Lung (tissue), 12 donors: ENCODE data around the gene POLA1. TPM values are rescaled to one million over a fixed set of nuclear protein-coding genes. Genes with fewer than 3 reads are reported as not detected.

Source experiments
- ATAC-seq: fragments of 200-7000 bp; cut with Tn5 transposase; one replicate; pipeline ENCODE4 v1.9.1; 2020; ENCODE audit warnings: moderate number of reproducible peaks; ENCODE audit not compliant: insufficient read depth, low FRiP score
- DNase-seq, 3 donors: peaks; one replicate each; pipeline ENCODE4 v3.0.0-alpha.2; 2013 to 2017
- H3K27ac ChIP-seq, 2 donors: one replicate each; pipeline ENCODE4 v1.5.1; 2013; ENCODE audit warnings: mild to moderate bottlenecking in 2 of 2, moderate library complexity in 2 of 2, control low read depth in 1 of 2, inconsistent platforms in 1 of 2, low read depth in 1 of 2, low read length in 1 of 2
- H3K27me3 ChIP-seq, 3 donors: one replicate each; pipeline ENCODE4 v1.5.1; 2013; ENCODE audit warnings: low read length in 2 of 3; ENCODE audit not compliant: control insufficient read depth in 3 of 3, insufficient read depth in 3 of 3
- H3K36me3 ChIP-seq, 4 donors: one replicate each; pipeline ENCODE4 v1.5.1; 2013; ENCODE audit warnings: low read length in 4 of 4, mild to moderate bottlenecking in 1 of 4, moderate library complexity in 1 of 4; ENCODE audit not compliant: control insufficient read depth in 4 of 4, insufficient read depth in 4 of 4
- H3K4me1 ChIP-seq, 5 donors: one replicate each; pipeline ENCODE4 v1.5.1; 2013; ENCODE audit warnings: low read length in 5 of 5, mild to moderate bottlenecking in 2 of 5, moderate library complexity in 1 of 5; ENCODE audit not compliant: control insufficient read depth in 5 of 5, insufficient read depth in 5 of 5
- H3K4me3 ChIP-seq: one replicate; pipeline ENCODE4 v1.5.1; 2013; ENCODE audit warnings: mild to moderate bottlenecking, control low read depth, moderate library complexity
- H3K9ac ChIP-seq, 2 donors: one replicate each; pipeline ENCODE4 v1.5.1; 2013; ENCODE audit warnings: low read length in 2 of 2, control low read depth in 1 of 2; ENCODE audit not compliant: insufficient read depth in 1 of 2
- H3K9me3 ChIP-seq, 4 donors: one replicate each; pipeline ENCODE4 v1.5.1; 2013; ENCODE audit warnings: low read length in 3 of 4, mild to moderate bottlenecking in 1 of 4, moderate library complexity in 1 of 4; ENCODE audit not compliant: control insufficient read depth in 4 of 4, insufficient read depth in 3 of 4
- CTCF ChIP-seq: IDR thresholded peaks from 2 replicates; pipeline ENCODE4 v1.5.1; 2012; ENCODE audit warnings: mild to moderate bottlenecking; ENCODE audit errors: control extremely low read depth, extremely low read depth
- WGBS, 2 donors: extraction: QIAGEN DNeasy Blood & Tissue Kit; methylation state at CpG; one replicate each; pipeline ENCODE4 v1.1.7; 2013; 5-methylcytosine and 5-hydroxymethylcytosine counted together
- polyA plus RNA-seq, 2 donors: library from polyadenylated mRNA; stranded (reverse); fragments of 200-250 nt; gene quantifications; one replicate each; pipeline ENCODE4 v1.2.1, GENCODE V29; 2013
- total RNA-seq, 2 donors: library from RNA; depleted of rRNA in 1 of 2; stranded (reverse); fragments of >200 nt in 1 of 2; gene quantifications; one replicate each; pipeline ENCODE4 v1.2.1, GENCODE V29; 2014 to 2021
- donor health status: control.
- donor health status: control.
- donor health status: Bipolar disorder and iron deficiency.
- donor health status: healthy.
- donor health status: DM: yes; HTN: yes; CAD: no.

Gene POLA1
- total and polyA plus RNA-seq, 4 donors = 2.4 to 18.7 (median 6.1) TPM

- H3K9ac ChIP-seq = no peak overlapping the region
- DNase-seq (no peak), ATAC-seq (no peak)
- WGBS, 2 donors = 61 to 62% methylated on average over 2 of the region's 2 CpGs
- peaks cover 0 to 4% (median 0%) of the 10 kb centered on the region in 4 donors for H3K9me3 ChIP-seq
- no peak overlapping the region for H3K27ac ChIP-seq
- no peak overlapping the region for H3K4me3 ChIP-seq
- H3K27me3 ChIP-seq = peaks cover 10 to 67% (median 52%) of the 10 kb centered on the region in 3 donors
- H3K4me1 ChIP-seq = no peaks in the 10 kb centered on the region
- TF ChIP-seq CTCF = no peak
- no peaks in the 10 kb centered on the region for H3K36me3 ChIP-seq
Measured at GRCh38 chrX:25025615-25026014, 331.9 kb downstream of the POLA1 start.

GRCh38 chrX:25026576-25026975 lies 332.9 kb downstream of the POLA1 start:
- ATAC-seq (no peak), DNase-seq (no peak)
- Histone ChIP-seq H3K27me3 (peaks cover 10 to 59% (median 45%) of the 10 kb centered on the region in 3 donors), H3K36me3 (no peaks in the 10 kb centered on the region), H3K4me1 (no peaks in the 10 kb centered on the region), H3K4me3 (no peak overlapping the region), H3K27ac (no peak overlapping the region), H3K9ac (no peak overlapping the region), H3K9me3 (peaks cover 0 to 2% (median 0%) of the 10 kb centered on the region in 4 donors)
- WGBS, 2 donors = 42 to 74% methylated on average over 6 of the region's 6 CpGs
- no peak for TF ChIP-seq CTCF

- ATAC-seq (no peak), DNase-seq (no peak)
- 78 to 88% methylated on average over 7 of the region's 7 CpGs for WGBS, 2 donors
- H3K36me3 ChIP-seq = no peaks in the 10 kb centered on the region
- H3K9ac ChIP-seq = no peak overlapping the region
- no peak overlapping the region for H3K4me3 ChIP-seq
- TF ChIP-seq CTCF = no peak
- peaks cover 0 to 2% (median 0%) of the 10 kb centered on the region in 4 donors for H3K9me3 ChIP-seq
- H3K4me1 ChIP-seq = no peaks in the 10 kb centered on the region
- no peak overlapping the region for H3K27ac ChIP-seq
- peaks cover 6 to 40% (median 26%) of the 10 kb centered on the region in 3 donors for H3K27me3 ChIP-seq
Measured at GRCh38 chrX:25028726-25029125, 335.0 kb downstream of the POLA1 start.

- 86 to 95% methylated on average over 16 of the region's 16 CpGs for WGBS, 2 donors
Measured at GRCh38 chrX:25029288-25029825, 335.6 kb downstream of the POLA1 start.

More at GRCh38 chrX:25029288-25029825, 335.6 kb downstream of the POLA1 start:
- Histone ChIP-seq H3K9ac (no peak overlapping the region), H3K4me3 (no peak overlapping the region), H3K9me3 (peaks cover 0 to 4% (median 0%) of the 10 kb centered on the region in 4 donors), H3K36me3 (no peaks in the 10 kb centered on the region), H3K4me1 (no peaks in the 10 kb centered on the region), H3K27me3 (peaks cover 6 to 34% (median 20%) of the 10 kb centered on the region in 3 donors), H3K27ac (no peak overlapping the region)
- TF ChIP-seq CTCF = no peak
- ATAC-seq (no peak), DNase-seq (no peak)
